HG02763 (cell line): ENCODE results near the gene FKBP8.
"Not testable (repeated sequence)": the region's sequence is repeated elsewhere in the genome, so short reads cannot be mapped to it uniquely, and the experiment has no call there.

Experiments
- ATAC-seq: cut with Tn5 transposase; IDR thresholded peaks from one replicate; pipeline ENCODE4 v1.9.1; 2021; ENCODE audit warnings: mild to moderate bottlenecking, moderate library complexity; ENCODE audit not compliant: unreplicated experiment

The FKBP8 gene

GRCh38 chr19:18542941-18543813 lies at the start of gene FKBP8:
Gene FKBP8 (minus strand): TSS chr19:18543573. CDS start chr19:18541970, 1,603 bp downstream.
- peak; percentile 90 for ATAC-seq

GRCh38 chr19:18592732-18593131 lies 49.4 kb upstream of the FKBP8 start:
- not testable (repeated sequence) for ATAC-seq

- ATAC-seq: no peak
Observed at GRCh38 chr19:18591735-18592385, 48.5 kb upstream of the FKBP8 start.

- ATAC-seq: no peak
Observed at GRCh38 chr19:18590273-18591272, 47.2 kb upstream of the FKBP8 start.

GRCh38 chr19:18589380-18590272 lies 46.3 kb upstream of the FKBP8 start:
- peak; percentile 16 for ATAC-seq

GRCh38 chr19:18588611-18589379 lies 45.4 kb upstream of the FKBP8 start, which contains the start of gene REX1BD:
Gene REX1BD (plus strand): TSS chr19:18588798. CDS start chr19:18588802, 4 bp downstream.
- ATAC-seq: peak; percentile 79

- no peak for ATAC-seq
Observed at GRCh38 chr19:18587962-18588610, 44.7 kb upstream of the FKBP8 start.

- no peak for ATAC-seq
Observed at GRCh38 chr19:18587561-18587960, 44.2 kb upstream of the FKBP8 start.

GRCh38 chr19:18586306-18586705 lies 42.9 kb upstream of the FKBP8 start:
- ATAC-seq: no peak

GRCh38 chr19:18580311-18580710 lies 36.9 kb upstream of the FKBP8 start:
- ATAC-seq: no peak

- ATAC-seq: no peak
Observed at GRCh38 chr19:18577365-18577914, 34.1 kb upstream of the FKBP8 start.

- no peak for ATAC-seq
Observed at GRCh38 chr19:18576383-18576782, 33.0 kb upstream of the FKBP8 start.

- no peak for ATAC-seq
Observed at GRCh38 chr19:18574691-18575291, 31.4 kb upstream of the FKBP8 start.

- ATAC-seq: peak; percentile 91
Observed at GRCh38 chr19:18571564-18572344, 28.4 kb upstream of the FKBP8 start, which contains the start of gene UBA52. Gene UBA52 (plus strand): TSS chr19:18571857. CDS start chr19:18573301, 1,444 bp downstream.

- ATAC-seq: no peak
Observed at GRCh38 chr19:18568367-18568766, 25.0 kb upstream of the FKBP8 start.

- no peak for ATAC-seq
Observed at GRCh38 chr19:18566953-18567352, 23.6 kb upstream of the FKBP8 start.

GRCh38 chr19:18562086-18562485 lies 18.7 kb upstream of the FKBP8 start:
- no peak for ATAC-seq
